Nephron progenitor cell (in vitro differentiated cells): Measurements from ENCODE around the gene NUDCD3.
"Not testable (repeated sequence)": the region's sequence is repeated elsewhere in the genome, so short reads cannot be mapped to it uniquely, and the experiment has no call there.

Experiments
- DNase-seq: peaks from one replicate; pipeline ENCODE4 v3.0.0; 2021
- H3K27ac Mint-ChIP-seq: 2 replicates; pipeline ENCODE4 v1.8.0; 2021; ENCODE audit warnings: mild to moderate bottlenecking, moderate library complexity, mixed read lengths
- H3K27me3 Mint-ChIP-seq: 2 replicates; pipeline ENCODE4 v1.8.0; 2021; ENCODE audit warnings: mild to moderate bottlenecking, low read depth, mixed read lengths; ENCODE audit not compliant: poor library complexity
- H3K36me3 Mint-ChIP-seq: 2 replicates; pipeline ENCODE4 v1.8.0; 2021; ENCODE audit warnings: low read depth, mixed read lengths
- H3K4me1 Mint-ChIP-seq: 2 replicates; pipeline ENCODE4 v1.8.0; 2021; ENCODE audit warnings: mixed read lengths
- H3K4me3 Mint-ChIP-seq: 2 replicates; pipeline ENCODE4 v1.8.0; 2021; ENCODE audit warnings: mild to moderate bottlenecking, moderate library complexity, mixed read lengths
- H3K9me3 Mint-ChIP-seq: 2 replicates; pipeline ENCODE4 v1.8.0; 2021; ENCODE audit warnings: mild to moderate bottlenecking, moderate library complexity, mixed read lengths
- TF ChIP-seq, protein P1 (sequence below): fragments of 200-600 bp; sonication (generic); IDR thresholded peaks from 2 replicates; pipeline ENCODE4 v1.5.0; 2021; ENCODE audit warnings: antibody characterized with exemption

NUDCD3 gene

DNA sequence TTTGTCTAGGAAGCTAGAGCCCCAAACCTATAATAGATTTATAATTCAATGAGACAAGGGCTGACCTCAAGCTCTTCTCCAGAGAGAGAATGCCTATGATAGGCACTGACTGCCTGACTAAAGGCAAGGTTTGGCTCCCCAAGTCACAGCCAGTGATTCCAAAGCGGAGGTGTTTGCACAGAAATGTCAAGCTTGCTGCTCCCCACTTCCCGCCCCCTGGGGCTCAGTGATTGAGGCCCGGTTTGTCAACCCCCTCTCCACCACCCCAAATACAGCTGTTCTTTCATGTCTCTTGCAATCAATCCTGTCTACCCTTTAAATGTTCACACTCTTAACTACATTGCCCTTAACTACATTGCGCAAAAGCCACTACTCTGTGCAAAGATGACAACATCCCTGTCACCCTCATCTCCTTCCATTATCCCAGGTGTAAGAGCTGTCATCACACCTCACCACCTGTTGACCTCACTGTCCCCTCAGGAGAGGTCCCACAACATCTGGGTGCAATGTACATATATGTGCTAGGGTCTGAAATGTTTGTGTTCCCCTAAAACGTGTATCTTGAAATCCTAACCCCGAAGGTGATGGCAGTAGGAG is 58.0 kb downstream of the NUDCD3 start:
- H3K27me3 Mint-ChIP-seq: no peaks in the 10 kb centered on the region
- no peak overlapping the region for H3K27ac Mint-ChIP-seq
- TF ChIP-seq, protein P1, sequence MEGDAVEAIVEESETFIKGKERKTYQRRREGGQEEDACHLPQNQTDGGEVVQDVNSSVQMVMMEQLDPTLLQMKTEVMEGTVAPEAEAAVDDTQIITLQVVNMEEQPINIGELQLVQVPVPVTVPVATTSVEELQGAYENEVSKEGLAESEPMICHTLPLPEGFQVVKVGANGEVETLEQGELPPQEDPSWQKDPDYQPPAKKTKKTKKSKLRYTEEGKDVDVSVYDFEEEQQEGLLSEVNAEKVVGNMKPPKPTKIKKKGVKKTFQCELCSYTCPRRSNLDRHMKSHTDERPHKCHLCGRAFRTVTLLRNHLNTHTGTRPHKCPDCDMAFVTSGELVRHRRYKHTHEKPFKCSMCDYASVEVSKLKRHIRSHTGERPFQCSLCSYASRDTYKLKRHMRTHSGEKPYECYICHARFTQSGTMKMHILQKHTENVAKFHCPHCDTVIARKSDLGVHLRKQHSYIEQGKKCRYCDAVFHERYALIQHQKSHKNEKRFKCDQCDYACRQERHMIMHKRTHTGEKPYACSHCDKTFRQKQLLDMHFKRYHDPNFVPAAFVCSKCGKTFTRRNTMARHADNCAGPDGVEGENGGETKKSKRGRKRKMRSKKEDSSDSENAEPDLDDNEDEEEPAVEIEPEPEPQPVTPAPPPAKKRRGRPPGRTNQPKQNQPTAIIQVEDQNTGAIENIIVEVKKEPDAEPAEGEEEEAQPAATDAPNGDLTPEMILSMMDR: no peak
- H3K36me3 Mint-ChIP-seq: peaks cover 18% of the 10 kb centered on the region
- H3K4me1 Mint-ChIP-seq: no peaks in the 10 kb centered on the region
- DNase-seq: no peak
- H3K4me3 Mint-ChIP-seq: no peak overlapping the region
- no peaks in the 10 kb centered on the region for H3K9me3 Mint-ChIP-seq

DNA sequence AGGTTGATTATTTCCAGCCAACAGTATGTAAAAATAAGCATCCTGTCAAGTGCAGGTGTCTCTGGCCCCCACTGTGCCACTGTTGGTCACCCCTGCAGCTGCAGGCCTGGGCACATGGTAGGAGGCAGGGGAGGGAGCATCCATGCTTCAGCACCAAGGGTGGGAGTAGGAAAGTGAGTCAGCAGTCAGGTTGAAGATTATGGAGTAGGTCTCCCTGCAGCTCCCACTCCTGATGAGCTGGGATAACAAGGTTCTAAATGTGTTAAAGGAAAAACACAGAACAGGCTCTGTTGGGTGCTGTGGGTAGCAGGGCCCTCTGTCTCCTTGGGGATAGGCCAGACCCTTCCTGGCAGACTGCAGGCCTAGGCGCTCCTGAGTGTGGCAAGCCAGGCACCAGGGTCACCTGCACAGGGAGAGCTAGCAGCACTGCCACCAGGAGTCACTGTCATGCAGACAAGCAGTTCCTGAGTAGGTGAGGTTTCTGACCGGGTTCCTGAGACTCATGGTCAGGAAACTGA is 59.3 kb downstream of the NUDCD3 start:
- peak; percentile 11 for DNase-seq
- H3K27me3 Mint-ChIP-seq: no peaks in the 10 kb centered on the region
- H3K36me3 Mint-ChIP-seq: peaks cover 24% of the 10 kb centered on the region
- H3K27ac Mint-ChIP-seq: no peak overlapping the region
- no peaks in the 10 kb centered on the region for H3K4me1 Mint-ChIP-seq
- no peaks in the 10 kb centered on the region for H3K9me3 Mint-ChIP-seq
- TF ChIP-seq, protein P1: no peak
- no peak overlapping the region for H3K4me3 Mint-ChIP-seq

DNA sequence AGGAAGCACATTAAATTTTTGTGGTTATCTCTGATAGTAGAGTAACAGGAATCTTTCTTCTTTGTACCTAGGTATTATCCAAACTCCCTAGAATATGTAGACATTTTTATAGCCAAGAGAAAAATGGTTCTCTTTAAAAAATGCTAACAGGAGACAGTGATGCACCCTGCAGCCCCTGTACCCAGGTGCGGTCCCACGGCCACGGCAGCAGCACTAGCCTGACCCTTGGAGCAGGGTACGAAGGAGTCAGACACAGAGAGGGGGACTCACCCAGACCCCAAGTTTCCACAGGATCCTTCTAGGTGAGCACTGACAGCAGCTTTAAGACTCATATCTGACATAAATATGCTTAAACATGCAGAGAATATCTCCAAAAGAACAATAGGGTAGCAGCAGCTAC is 60.4 kb downstream of the NUDCD3 start:
- no peaks in the 10 kb centered on the region for H3K27me3 Mint-ChIP-seq
- H3K27ac Mint-ChIP-seq: no peak overlapping the region
- TF ChIP-seq, protein P1: no peak
- H3K36me3 Mint-ChIP-seq: peaks cover 31% of the 10 kb centered on the region
- no peaks in the 10 kb centered on the region for H3K4me1 Mint-ChIP-seq
- no peak overlapping the region for H3K4me3 Mint-ChIP-seq
- no peak for DNase-seq
- no peaks in the 10 kb centered on the region for H3K9me3 Mint-ChIP-seq

DNA sequence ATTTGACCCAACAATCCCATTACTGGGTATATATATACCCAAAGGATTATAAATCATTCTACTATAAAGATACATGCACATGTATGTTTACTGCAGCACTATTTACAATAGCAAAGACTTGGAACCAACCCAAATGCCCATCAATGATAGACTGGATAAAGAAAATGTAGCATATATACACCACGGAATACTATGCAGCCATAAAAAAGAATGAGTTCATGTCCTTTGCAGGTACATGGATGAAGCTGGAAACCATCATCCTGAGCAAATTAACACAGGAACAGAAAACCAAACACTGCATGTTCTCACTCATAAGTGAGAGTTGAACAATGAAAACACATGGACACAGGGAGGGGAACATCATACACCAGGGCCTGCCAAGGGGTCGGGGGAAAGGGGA is 65.7 kb downstream of the NUDCD3 start:
- not testable (repeated sequence) for H3K4me3 Mint-ChIP-seq, H3K27ac Mint-ChIP-seq, H3K27me3 Mint-ChIP-seq, H3K4me1 Mint-ChIP-seq, DNase-seq
- H3K36me3 Mint-ChIP-seq: peaks cover 76% of the 10 kb centered on the region
- H3K9me3 Mint-ChIP-seq: peaks cover 27% of the 10 kb centered on the region

DNA sequence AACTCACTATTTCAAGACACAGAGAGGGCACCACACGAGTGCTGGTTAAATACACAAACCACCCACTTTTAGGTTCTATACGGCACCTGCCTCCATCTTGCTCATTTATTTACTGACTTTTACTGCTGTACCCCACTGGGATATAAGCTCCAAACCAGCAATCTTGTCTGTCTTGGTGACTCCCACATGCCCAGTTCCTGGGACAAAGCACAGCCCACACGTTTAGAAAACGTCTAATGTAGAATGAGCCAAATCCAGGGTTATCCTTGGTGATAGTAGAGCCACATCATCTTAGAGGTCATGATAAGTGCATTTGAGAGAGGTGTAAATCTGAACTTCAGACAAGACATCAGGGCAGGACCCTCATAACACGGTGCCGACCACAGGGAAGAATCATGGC is 73.5 kb downstream of the NUDCD3 start:
- peaks cover 68% of the 10 kb centered on the region for H3K36me3 Mint-ChIP-seq
- TF ChIP-seq, protein P1: no peak
- H3K27ac Mint-ChIP-seq: no peak overlapping the region
- H3K4me3 Mint-ChIP-seq: no peak overlapping the region
- peaks cover 6% of the 10 kb centered on the region for H3K9me3 Mint-ChIP-seq
- H3K4me1 Mint-ChIP-seq: peaks cover 8% of the 10 kb centered on the region
- no peaks in the 10 kb centered on the region for H3K27me3 Mint-ChIP-seq
- DNase-seq: no peak

DNA sequence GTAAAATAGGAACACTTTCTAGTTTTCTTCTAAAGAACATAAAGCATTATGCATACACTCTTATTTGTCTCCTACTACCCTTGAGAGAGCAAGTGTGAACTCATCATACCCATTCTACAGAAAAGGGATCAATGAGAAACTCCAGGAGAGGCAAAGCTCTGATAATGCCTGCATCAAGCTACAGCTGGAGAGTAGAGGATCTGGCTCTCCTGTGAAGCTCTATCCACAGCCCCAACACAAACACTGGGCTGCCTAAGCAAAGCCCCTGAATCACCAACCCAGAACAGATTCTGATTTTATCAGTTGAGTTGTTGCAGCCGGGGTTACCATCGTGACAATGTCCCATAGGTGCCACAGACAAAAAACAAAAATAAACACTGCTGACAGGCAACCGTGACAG is 74.9 kb downstream of the NUDCD3 start:
- TF ChIP-seq, protein P1: no peak
- H3K27me3 Mint-ChIP-seq: peaks cover 1% of the 10 kb centered on the region
- no peak overlapping the region for H3K4me3 Mint-ChIP-seq
- DNase-seq: no peak
- peaks cover 16% of the 10 kb centered on the region for H3K9me3 Mint-ChIP-seq
- H3K36me3 Mint-ChIP-seq: peaks cover 68% of the 10 kb centered on the region
- peaks cover 8% of the 10 kb centered on the region for H3K4me1 Mint-ChIP-seq
- H3K27ac Mint-ChIP-seq: no peak overlapping the region
